HG03159 (cell line): ENCODE results near the gene FAM174A.

Experiments used
- ATAC-seq: cut with Tn5 transposase; IDR thresholded peaks from one replicate; pipeline ENCODE4 v1.9.1; 2021; ENCODE audit warnings: mild to moderate bottlenecking, moderate library complexity; ENCODE audit not compliant: unreplicated experiment

The FAM174A gene

DNA sequence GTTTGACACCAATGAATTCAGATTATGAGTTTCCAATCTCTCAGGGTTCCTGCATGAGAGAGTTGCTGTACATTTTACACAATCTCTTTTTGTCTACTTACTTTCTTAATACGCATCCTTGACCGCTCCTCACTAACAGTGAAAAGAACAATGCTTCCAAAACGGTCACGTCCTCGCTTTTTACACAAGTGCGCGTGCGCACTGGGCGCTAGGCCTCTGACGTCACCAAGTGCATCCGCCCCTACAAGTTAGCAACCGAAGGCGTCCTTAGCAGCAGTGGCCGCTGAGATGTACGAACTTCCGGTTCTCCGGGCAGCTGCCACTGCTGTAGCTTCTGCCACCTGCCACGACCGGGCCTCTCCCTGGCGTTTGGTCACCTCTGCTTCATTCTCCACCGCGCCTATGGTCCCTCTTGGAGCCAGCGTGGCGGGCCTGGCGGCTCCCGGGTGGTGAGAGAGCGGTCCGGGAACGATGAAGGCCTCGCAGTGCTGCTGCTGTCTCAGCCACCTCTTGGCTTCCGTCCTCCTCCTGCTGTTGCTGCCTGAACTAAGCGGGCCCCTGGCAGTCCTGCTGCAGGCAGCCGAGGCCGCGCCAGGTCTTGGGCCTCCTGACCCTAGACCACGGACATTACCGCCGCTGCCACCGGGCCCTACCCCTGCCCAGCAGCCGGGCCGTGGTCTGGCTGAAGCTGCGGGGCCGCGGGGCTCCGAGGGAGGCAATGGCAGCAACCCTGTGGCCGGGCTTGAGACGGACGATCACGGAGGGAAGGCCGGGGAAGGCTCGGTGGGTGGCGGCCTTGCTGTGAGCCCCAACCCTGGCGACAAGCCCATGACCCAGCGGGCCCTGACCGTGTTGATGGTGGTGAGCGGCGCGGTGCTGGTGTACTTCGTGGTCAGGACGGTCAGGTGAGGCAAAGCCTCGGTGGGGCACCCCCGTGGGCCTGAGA lies at the start of gene FAM174A:
Gene FAM174A (plus strand): TSS at position 315 of the 946 bp plus-strand sequence. CDS start 157 bp downstream, at position 472.
- peak; percentile 99 for ATAC-seq

DNA sequence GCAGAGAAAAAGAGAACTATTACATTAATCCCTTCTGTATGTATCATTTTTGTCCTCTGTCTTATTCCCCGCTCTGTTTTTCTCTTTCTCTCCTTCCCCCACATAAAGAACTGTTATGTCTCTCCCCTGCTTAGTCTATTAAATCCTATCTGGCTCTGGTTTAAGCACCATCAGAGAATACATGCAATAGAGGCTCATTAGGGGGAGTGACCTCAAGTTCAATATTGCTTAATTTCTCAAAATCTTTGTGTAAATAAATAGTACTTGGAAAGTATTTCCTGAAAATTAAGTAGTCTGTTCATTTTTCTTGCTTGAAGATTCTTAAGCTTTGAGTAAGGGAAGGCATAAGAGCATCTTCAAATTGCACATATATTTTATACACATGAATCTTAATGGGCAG lies 41.2 kb upstream of the FAM174A start:
- ATAC-seq = no peak

GRCh38 chr5:100496296-100496695 lies 38.9 kb upstream of the FAM174A start:
- no peak for ATAC-seq

GRCh38 chr5:100502684-100503083 lies 32.5 kb upstream of the FAM174A start:
- ATAC-seq = no peak

DNA sequence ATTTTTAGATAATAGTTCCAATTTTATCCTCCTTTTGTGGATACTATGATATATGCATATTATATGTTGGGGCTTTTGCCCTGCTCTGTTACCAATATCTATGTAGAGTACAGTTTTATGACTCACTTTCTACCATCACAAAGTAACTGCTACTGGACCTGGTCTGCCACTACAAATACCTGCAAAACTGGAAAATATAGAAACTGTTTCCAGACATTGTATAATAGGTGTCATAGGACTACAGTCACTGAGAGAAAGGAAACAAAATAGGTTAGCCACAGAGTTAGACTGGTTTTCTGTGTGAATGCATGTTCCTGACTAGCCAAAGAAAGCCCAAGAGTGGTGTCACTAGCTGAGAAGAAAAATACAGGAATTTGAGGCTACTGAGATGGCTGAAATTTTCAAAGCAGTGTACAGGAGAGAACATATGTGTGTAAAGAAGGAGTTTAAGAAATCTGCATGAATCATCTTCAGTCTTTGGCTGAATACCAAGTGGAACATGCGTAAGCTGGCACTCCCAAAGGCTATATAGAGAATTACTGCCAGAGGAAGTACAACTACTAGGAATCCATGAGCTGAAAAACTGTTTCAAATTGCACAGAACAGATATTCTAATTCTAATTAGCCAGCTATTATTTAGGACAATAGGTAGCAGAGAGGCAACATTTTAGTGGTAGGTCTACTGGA lies 29.0 kb upstream of the FAM174A start:
- ATAC-seq = no peak

- no peak for ATAC-seq
Measured at GRCh38 chr5:100516285-100516684, 18.9 kb upstream of the FAM174A start.

GRCh38 chr5:100517301-100517974 lies 17.7 kb upstream of the FAM174A start:
- ATAC-seq = no peak

GRCh38 chr5:100518377-100518776 lies 16.8 kb upstream of the FAM174A start:
- no peak for ATAC-seq

GRCh38 chr5:100519075-100519474 lies 16.1 kb upstream of the FAM174A start:
- ATAC-seq = peak; percentile 67

DNA sequence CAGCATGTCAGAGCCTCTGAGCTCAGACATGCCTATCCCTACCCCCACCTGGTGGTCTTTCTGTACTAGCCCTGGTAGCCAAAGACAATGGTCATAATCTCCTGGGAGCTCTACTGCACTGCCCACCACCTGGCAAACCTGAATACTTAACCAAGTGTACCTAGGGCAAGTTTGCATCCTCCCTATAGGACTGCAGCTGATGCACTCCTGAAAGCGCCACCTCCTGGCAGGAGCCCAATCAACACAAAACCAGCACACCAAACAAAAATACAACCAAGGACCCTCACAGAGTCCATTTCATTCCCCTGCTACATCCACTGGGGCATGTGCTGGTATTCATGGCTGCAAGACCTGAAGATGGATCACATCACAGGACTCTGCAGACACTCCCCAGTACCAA lies 14.8 kb upstream of the FAM174A start:
- ATAC-seq = no peak

- ATAC-seq = no peak
Measured at GRCh38 chr5:100537946-100538345, 2.8 kb downstream of the FAM174A start.

DNA sequence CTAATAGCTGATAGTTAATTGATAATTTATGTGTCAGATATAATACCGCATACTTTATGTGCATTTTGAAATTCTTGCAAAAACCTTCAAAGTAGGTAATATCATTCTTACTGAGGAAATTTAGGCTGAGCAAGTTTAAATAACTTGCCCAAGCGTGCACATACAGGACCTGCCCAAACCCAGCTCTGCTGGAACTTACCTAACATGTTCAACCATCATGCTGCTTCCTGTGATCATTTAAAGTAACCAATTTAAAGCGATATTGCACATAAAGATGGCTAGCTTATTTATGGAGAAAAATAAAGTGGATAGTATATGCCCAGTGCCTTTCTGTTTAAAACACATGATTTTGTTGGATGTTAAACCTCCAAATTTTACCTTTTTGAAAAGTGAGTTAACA lies 4.3 kb downstream of the FAM174A start:
- ATAC-seq = no peak

DNA sequence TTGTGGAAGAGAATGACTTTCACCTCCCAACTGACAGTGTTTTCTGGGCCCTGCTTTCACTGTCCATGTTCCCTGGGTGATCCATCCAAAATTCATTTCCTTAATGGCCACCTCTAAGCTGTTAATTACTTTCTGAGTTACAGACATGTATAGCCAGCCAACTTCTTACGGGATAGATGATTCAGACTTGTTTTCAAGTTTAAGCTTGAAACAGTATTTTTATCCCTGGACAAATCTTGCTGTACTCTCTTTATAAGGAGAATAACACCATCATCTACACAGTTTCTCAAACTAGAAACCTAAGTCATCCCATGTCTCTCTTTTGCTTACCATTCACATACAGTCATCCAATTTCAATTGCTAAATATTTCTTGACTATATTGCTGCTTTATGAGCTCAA lies 6.9 kb downstream of the FAM174A start:
- ATAC-seq = no peak

- no peak for ATAC-seq
Measured at GRCh38 chr5:100546001-100546400, 10.8 kb downstream of the FAM174A start.

DNA sequence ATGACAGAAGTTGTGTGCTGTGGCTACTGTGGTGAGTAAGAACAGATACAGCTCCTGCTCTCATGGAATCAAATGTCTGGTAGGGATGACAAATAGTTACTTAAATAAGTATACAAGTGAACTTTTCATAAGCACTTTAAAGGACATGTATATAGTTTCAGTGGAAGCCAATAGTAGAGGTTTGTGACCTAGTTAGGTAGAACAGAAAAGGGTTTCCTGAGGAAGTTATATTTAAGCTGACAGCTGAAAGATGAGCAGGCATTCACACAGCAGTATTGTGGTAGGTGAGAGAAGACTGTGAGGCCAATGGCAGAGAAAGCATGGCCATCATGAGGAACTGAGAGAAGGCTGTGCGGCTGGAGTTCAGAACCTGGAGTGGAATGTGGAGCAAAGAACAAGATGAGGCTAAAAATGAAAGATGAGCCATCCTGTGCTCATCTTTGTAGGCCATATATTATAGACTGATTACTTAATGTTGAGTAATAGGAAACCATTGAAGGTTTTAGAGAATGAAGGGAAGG lies 15.4 kb downstream of the FAM174A start:
- ATAC-seq = peak; percentile 92

- no peak for ATAC-seq
Measured at GRCh38 chr5:100551183-100551582, 16.0 kb downstream of the FAM174A start.

GRCh38 chr5:100553209-100553608 lies 18.0 kb downstream of the FAM174A start:
- no peak for ATAC-seq

DNA sequence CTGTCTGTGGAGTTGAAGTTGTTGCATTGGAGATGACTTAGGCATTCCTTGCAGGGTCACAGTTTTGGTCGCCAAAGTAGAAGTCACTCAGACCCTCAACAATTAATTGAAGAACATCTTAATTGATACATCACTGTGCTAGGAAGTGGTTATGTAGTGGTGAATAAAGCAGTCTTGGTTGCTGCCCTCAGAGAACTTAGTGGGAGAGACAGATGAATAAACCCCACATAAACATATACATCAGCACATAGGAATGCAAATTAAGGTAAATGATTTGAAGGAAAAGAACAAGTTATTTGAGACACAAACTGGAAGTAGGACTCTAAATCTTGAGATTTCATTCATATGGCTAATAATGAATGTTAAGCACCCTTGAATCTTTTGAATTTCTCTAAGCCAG lies 25.7 kb downstream of the FAM174A start:
- ATAC-seq = no peak

DNA sequence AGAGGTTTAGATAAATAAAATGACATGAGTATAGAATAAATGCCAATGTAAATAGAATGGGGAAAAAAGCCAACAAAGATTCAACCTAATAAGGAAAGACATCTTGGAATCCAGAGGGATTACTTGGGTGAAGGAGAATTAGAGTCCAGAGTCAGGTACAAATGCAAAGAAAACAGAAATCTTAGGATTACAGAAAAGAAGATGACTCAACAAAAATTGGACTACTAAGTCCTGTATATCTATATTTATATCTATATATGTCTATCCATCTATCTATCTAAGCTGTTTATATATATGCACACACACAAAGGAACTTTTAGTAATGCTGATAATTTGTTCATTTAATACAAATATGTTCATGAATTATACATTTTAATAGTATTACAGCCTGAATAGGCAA lies 27.6 kb downstream of the FAM174A start:
- ATAC-seq = no peak

DNA sequence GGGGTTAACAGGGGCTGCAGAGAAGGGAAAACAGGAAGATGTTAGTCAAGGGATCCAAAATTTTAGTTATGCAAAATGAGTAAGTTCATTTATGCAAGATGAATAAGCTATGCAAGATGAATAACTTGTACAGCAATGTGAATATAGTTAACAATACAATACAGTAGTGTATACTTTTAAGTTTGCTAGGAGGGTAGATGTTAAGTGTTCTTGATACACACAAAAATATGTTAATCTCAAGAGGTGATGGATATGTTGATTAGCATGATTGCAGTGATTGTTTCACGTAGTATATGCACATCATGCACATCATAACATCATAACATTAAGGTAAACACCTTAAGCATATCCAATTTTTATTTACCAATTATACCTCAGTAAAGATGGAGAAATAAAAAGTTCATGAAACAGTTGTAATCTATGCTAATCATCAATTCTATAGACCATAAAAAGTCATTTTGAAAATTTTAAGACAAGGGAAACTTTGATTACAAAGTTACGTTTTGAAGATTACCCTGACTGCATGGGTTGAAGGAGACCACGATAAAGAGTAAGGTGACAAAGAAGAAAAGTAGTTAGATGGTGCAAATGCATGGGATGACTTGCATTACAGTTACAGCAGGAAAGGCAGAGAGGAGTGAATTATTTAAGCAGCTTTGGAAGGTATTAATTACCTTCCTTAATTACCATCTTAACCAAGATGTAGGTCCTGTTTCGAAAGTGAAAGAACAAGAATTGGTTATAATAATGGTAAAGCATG lies 31.4 kb downstream of the FAM174A start:
- no peak for ATAC-seq

DNA sequence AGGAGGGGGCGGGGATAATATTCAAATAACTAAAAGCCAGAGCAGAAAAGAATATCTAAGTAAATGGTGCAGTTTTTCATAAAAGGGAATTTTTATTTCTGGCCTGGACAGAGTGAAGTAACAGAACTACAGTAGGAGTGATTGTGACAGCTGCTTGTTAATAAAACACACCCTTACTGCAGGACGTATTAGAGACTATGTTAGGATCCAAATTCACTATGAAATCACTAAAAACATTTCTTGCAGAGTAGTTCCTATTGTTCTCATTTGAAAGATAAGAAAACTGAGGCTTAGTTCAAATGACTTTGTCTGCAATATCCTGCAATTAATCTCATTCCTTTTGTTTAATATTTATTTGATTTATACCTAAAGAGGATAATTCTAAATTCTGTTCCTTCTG lies 39.5 kb downstream of the FAM174A start:
- ATAC-seq = no peak
